Uterus (tissue), 2 donors: ENCODE data around the gene ARHGEF19.

ENCODE experiments used
- POLR2A ChIP-seq, 2 donors: fragments of 450-650 bp; IDR thresholded peaks; one replicate each; pipeline ENCODE4 v1.6.1; 2016; ENCODE audit warnings: antibody characterized with exemption in 2 of 2, mild to moderate bottlenecking in 1 of 2, moderate library complexity in 1 of 2
- TF ChIP-seq, protein P1 (sequence below), 4 experiments: fragments of 200-600 bp in 2 of 4; fragments of 450-650 bp in 2 of 4; sonication (generic) in 2 of 4; IDR thresholded peaks; one replicate each; pipeline ENCODE4 v1.5.1; 2016 to 2019; ENCODE audit warnings: antibody characterized with exemption in 4 of 4, mild to moderate bottlenecking in 2 of 4, moderate library complexity in 1 of 4

DNA sequence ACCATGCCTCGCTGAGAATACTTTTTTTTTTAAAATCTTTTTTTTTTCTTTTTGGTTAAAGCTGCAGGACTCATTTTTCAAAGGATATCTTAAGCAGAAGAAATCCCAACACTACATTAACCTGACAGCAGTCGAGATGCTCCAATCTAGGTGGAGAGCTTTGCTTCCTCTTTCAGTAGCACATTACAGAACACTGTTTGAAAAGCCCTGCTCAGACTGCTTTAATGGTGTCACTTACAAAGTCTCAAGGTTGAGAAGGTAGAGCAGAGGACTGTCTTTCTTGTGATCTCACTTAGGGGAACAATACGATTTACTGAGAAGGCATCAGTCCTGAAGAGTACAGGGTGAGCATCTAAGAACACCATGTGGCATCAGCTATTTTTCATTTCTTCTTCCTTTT is 45.5 kb upstream of the ARHGEF19 start:
- TF ChIP-seq, protein P1, sequence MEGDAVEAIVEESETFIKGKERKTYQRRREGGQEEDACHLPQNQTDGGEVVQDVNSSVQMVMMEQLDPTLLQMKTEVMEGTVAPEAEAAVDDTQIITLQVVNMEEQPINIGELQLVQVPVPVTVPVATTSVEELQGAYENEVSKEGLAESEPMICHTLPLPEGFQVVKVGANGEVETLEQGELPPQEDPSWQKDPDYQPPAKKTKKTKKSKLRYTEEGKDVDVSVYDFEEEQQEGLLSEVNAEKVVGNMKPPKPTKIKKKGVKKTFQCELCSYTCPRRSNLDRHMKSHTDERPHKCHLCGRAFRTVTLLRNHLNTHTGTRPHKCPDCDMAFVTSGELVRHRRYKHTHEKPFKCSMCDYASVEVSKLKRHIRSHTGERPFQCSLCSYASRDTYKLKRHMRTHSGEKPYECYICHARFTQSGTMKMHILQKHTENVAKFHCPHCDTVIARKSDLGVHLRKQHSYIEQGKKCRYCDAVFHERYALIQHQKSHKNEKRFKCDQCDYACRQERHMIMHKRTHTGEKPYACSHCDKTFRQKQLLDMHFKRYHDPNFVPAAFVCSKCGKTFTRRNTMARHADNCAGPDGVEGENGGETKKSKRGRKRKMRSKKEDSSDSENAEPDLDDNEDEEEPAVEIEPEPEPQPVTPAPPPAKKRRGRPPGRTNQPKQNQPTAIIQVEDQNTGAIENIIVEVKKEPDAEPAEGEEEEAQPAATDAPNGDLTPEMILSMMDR (IDR thresholded peaks at IDR 0.05), result no peak
- no peak for TF ChIP-seq POLR2A (IDR thresholded peaks at IDR 0.05)
